Measurements from ENCODE around the gene WASHC4. TPM values are rescaled to one million over a fixed set of nuclear protein-coding genes. Genes with fewer than 3 reads are reported as not detected.

The WASHC4 gene
- total and polyA plus RNA-seq, 4 donors = 11.5 to 59.1 (median 32.6) TPM

DNA sequence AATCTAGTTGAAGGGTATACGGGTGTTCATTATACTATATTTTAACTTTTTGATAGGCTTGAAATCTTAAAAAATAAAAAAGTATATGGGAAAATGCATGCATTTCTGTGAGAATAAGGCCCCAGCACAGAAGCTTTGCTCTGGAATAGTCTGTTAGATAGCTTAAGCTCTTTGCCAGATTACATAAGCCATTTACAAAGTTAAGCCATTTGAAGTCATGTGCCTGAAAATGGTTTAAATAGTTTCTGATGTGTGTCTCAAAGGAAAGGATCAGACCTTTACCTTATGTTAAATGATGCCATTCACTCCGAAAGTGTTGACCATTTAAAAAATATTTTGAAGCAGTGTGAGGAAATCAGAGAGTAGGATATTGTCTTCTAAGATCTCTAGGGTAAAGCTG is 51.3 kb downstream of the WASHC4 start:
- Histone ChIP-seq H3K27me3 (ENCODE audit: control insufficient read depth in 4 of 4, insufficient read depth in 4 of 4, low read length in 3 of 4) (no peaks in the 10 kb centered on the region), H3K4me3 (ENCODE audit: low read depth in 1 of 3, low read length in 3 of 3) (no peak overlapping the region), H3K4me1 (ENCODE audit: control insufficient read depth in 4 of 4, insufficient read depth in 4 of 4, low read length in 3 of 4) (no peaks in the 10 kb centered on the region), H3K9ac (ENCODE audit: low read depth in 1 of 2, low read length in 2 of 2) (no peak overlapping the region), H3K9me3 (ENCODE audit: control insufficient read depth in 4 of 4, low read length in 3 of 4) (no peaks in the 10 kb centered on the region), H3K36me3 (ENCODE audit: control insufficient read depth in 4 of 4, insufficient read depth in 3 of 4, low read depth in 1 of 4, low read length in 3 of 4) (peaks cover 8 to 61% (median 39%) of the 10 kb centered on the region in 4 donors), H3K27ac (ENCODE audit: low read depth in 1 of 2, low read length in 2 of 2) (no peak overlapping the region)
- WGBS = 96% methylated on average over 2 of the region's 2 CpGs
- no peak for TF ChIP-seq EGR1 (IDR thresholded peaks at IDR 0.05; ENCODE audit: low read depth in 2 of 2)
- no peak for TF ChIP-seq RXRA (IDR thresholded peaks at IDR 0.05)
- TF ChIP-seq TAF1 (conservative IDR thresholded peaks at IDR 0.05) = no peak
- no peak for TF ChIP-seq NR2F2 (IDR thresholded peaks at IDR 0.05)
- TF ChIP-seq RAD21 (IDR thresholded peaks at IDR 0.05) = no peak
- no peak for TF ChIP-seq SP1 (IDR thresholded peaks at IDR 0.05)
- no peak for TF ChIP-seq FOXA1 (IDR thresholded peaks at IDR 0.05)
- TF ChIP-seq, protein P1, sequence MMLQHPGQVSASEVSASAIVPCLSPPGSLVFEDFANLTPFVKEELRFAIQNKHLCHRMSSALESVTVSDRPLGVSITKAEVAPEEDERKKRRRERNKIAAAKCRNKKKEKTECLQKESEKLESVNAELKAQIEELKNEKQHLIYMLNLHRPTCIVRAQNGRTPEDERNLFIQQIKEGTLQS (IDR thresholded peaks at IDR 0.05) = no peak
- TF ChIP-seq, protein P2, sequence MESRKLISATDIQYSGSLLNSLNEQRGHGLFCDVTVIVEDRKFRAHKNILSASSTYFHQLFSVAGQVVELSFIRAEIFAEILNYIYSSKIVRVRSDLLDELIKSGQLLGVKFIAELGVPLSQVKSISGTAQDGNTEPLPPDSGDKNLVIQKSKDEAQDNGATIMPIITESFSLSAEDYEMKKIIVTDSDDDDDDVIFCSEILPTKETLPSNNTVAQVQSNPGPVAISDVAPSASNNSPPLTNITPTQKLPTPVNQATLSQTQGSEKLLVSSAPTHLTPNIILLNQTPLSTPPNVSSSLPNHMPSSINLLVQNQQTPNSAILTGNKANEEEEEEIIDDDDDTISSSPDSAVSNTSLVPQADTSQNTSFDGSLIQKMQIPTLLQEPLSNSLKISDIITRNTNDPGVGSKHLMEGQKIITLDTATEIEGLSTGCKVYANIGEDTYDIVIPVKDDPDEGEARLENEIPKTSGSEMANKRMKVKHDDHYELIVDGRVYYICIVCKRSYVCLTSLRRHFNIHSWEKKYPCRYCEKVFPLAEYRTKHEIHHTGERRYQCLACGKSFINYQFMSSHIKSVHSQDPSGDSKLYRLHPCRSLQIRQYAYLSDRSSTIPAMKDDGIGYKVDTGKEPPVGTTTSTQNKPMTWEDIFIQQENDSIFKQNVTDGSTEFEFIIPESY (IDR thresholded peaks at IDR 0.05) = no peak
- TF ChIP-seq YY1 (IDR thresholded peaks at IDR 0.05) = no peak
- TF ChIP-seq, protein P3, sequence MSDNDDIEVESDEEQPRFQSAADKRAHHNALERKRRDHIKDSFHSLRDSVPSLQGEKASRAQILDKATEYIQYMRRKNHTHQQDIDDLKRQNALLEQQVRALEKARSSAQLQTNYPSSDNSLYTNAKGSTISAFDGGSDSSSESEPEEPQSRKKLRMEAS (IDR thresholded peaks at IDR 0.05) = no peak
- TF ChIP-seq, protein P4, sequence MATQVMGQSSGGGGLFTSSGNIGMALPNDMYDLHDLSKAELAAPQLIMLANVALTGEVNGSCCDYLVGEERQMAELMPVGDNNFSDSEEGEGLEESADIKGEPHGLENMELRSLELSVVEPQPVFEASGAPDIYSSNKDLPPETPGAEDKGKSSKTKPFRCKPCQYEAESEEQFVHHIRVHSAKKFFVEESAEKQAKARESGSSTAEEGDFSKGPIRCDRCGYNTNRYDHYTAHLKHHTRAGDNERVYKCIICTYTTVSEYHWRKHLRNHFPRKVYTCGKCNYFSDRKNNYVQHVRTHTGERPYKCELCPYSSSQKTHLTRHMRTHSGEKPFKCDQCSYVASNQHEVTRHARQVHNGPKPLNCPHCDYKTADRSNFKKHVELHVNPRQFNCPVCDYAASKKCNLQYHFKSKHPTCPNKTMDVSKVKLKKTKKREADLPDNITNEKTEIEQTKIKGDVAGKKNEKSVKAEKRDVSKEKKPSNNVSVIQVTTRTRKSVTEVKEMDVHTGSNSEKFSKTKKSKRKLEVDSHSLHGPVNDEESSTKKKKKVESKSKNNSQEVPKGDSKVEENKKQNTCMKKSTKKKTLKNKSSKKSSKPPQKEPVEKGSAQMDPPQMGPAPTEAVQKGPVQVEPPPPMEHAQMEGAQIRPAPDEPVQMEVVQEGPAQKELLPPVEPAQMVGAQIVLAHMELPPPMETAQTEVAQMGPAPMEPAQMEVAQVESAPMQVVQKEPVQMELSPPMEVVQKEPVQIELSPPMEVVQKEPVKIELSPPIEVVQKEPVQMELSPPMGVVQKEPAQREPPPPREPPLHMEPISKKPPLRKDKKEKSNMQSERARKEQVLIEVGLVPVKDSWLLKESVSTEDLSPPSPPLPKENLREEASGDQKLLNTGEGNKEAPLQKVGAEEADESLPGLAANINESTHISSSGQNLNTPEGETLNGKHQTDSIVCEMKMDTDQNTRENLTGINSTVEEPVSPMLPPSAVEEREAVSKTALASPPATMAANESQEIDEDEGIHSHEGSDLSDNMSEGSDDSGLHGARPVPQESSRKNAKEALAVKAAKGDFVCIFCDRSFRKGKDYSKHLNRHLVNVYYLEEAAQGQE (IDR thresholded peaks at IDR 0.05) = no peak
- TF ChIP-seq, protein P5, sequence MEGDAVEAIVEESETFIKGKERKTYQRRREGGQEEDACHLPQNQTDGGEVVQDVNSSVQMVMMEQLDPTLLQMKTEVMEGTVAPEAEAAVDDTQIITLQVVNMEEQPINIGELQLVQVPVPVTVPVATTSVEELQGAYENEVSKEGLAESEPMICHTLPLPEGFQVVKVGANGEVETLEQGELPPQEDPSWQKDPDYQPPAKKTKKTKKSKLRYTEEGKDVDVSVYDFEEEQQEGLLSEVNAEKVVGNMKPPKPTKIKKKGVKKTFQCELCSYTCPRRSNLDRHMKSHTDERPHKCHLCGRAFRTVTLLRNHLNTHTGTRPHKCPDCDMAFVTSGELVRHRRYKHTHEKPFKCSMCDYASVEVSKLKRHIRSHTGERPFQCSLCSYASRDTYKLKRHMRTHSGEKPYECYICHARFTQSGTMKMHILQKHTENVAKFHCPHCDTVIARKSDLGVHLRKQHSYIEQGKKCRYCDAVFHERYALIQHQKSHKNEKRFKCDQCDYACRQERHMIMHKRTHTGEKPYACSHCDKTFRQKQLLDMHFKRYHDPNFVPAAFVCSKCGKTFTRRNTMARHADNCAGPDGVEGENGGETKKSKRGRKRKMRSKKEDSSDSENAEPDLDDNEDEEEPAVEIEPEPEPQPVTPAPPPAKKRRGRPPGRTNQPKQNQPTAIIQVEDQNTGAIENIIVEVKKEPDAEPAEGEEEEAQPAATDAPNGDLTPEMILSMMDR (IDR thresholded peaks at IDR 0.05; ENCODE audit: low read depth, low read length, missing input control) = no peak
- TF ChIP-seq GABPA (IDR thresholded peaks at IDR 0.05 in 1 of 2, conservative IDR thresholded peaks at IDR 0.05 in 1 of 2) = no peak
- TF ChIP-seq HNF4A (conservative IDR thresholded peaks at IDR 0.05) = no peak
- TF ChIP-seq FOXA2 (IDR thresholded peaks at IDR 0.05) = no peak
- no peak for TF ChIP-seq HNF4G (IDR thresholded peaks at IDR 0.05)
- DNase-seq (ENCODE audit: low spot score) = no peak
